Activated CD8-positive, alpha-beta memory T cell treated with anti-CD3 and anti-CD28 coated beads for 24 hours (primary cell): ENCODE results near the gene TK1.
A peak's percentile ranks its signal among the peaks of the same experiment; 100 is the strongest.
"Not testable (repeated sequence)": the region's sequence is repeated elsewhere in the genome, so short reads cannot be mapped to it uniquely, and the experiment has no call there.

Source experiments
- DNase-seq: peaks from one replicate; pipeline ENCODE4 v3.0.0-alpha.2; 2020

Gene TK1

DNA sequence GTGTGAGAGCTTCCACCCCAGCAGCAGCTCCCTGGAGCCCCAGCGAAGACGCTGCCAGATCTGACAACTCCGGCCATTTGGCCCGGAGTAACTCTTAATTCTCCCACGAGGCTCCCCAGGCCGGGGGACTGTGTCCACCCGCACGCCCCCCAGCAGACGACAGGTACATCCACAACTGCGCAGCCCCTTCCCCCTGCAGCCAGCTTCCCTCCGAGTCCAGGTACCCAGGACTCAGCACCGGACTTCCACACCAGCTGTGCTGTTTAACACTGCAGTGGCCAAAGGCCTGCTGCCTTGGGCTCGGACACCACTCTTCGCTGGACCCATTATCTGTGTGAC is 11.2 kb downstream of the TK1 start:
- DNase-seq = peak; percentile 59

DNA sequence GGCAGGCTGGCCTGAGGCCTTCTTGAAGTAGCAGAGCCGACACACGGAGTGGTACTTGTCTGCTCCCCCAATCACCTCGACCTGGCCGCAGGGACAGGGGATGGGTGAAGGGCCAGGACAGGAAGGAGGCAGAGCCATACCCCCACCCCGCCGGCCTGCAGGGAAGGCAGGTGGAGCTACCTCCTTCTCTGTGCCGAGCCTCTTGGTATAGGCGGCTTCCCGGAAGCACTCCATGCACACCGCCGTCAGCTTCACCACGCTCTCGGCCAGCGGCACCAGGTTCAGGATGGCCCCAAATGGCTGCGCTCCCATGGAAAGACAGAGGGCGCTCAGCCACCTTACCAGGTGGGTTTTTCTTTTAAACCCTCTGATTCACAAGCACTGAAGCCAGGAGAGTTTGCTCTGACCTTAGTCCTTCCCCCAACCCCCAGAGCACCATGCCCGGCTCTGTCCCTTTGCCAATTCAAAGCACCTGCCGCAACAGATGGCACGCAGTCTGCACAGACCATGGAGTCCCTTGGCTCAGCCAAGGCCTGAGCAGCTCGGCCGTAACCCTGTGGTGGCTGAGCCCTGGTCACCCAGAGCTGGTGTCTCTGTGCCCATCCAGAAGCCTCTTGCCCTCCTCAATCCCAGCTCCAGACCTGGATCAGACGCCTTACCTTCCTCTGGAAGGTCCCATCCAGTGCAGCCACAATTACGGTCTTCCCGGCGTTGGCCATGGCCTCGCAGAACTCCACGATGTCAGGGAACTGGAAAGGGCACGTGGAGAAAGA is 11.8 kb downstream of the TK1 start:
- DNase-seq = peak; percentile 58

DNA sequence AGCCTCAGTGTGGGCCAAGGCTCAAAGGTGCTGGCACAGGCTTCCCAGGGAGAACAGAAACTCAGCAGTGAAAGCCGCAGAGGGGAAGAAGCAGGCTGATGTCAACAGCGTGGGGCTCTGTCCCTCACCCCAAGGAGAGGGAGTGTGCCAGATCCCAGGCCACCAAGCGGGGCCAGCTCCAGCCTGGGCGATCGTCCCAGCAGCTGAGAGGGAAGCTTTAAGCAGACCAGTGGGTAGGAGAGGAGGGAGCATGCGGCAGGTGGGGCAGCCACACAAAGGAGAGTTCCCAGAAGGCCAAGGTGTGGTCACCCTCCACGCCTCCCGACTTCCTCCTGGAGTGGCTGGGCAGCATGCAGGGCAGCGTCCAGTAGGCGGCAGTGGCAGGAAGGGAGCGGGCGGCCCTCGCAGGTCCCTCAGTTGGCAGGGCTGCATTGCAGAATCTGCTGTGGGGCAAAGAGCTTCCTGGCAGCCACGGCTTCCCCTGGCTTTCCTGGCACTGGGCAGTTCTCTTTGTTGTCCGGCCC is 12.4 kb downstream of the TK1 start:
- peak; percentile 60 for DNase-seq

DNA sequence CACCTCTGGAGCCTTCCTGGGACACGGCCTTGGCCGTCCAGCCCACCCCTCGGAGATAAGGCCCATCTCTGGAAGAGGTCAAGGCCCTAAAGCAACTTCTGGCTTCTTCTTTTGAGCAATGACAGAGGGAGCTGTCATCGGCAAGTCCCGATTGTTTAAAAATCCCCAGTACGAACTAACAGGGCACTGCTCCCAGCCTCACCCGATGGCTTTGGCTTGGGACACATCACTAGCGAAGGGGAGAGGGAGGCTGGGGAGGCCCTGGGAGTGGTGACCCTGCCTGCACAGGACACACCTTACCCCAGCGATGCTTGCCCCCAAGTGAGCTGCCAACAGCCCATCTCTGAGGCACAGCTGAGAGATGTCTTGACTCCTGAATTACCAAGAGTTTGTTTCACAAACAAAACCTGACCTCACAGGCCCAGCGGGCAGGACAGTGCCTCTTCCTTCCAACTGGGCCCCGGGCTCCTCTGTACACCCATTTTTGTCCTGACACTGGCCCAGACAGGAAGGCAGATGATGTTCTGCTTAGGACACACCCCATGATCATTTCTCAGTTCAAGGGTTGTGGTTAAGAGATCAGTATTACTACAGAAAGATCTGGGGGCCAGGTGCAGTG is 13.6 kb downstream of the TK1 start:
- DNase-seq = peak; percentile 63

DNA sequence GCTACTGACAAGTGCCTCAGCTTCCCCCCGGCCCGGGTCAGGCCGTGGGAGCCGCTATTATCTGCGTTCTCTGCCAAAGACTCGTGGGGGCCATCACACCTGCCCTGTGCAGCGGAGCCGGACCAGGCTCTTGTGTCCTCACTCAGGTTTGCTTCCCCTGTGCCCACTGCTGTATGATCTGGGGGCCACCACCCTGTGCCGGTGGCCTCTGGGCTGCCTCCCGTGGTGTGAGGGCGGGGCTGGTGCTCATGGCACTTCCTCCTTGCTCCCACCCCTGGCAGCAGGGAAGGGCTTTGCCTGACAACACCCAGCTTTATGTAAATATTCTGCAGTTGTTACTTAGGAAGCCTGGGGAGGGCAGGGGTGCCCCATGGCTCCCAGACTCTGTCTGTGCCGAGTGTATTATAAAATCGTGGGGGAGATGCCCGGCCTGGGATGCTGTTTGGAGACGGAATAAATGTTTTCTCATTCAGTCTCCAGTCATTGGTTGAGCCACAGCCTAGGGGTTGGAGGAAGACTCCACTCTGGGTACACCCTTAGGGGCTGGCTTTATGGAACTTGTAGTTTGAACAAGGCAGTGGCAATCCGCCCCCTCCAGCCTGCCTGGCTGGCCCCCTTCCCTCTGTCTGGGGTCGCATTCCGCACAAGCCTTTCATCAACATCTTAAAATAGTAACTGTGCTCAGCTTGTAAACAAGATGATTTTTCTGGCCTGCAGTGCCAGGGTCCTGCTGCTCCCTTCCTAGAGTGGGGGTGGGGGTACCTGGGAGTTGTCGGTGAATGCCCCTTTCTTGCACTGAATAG is 14.4 kb downstream of the TK1 start:
- DNase-seq = peak; percentile 61

DNA sequence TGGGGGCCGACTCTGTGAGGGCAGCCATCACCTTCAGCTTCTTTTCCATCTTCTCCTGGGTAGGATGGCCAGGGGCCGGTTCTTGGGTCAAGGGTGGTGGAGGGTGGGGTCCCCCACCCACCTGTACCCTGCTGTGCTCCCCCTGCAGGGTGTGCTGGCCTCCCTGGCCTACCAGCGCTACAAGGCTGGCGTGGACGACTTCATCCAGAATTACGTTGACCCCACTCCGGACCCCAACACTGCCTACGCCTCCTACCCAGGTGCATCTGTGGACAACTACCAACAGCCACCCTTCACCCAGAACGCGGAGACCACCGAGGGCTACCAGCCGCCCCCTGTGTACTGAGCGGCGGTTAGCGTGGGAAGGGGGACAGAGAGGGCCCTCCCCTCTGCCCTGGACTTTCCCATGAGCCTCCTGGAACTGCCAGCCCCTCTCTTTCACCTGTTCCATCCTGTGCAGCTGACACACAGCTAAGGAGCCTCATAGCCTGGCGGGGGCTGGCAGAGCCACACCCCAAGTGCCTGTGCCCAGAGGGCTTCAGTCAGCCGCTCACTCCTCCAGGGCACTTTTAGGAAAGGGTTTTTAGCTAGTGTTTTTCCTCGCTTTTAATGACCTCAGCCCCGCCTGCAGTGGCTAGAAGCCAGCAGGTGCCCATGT is 15.1 kb downstream of the TK1 start:
- not testable (repeated sequence) for DNase-seq

DNA sequence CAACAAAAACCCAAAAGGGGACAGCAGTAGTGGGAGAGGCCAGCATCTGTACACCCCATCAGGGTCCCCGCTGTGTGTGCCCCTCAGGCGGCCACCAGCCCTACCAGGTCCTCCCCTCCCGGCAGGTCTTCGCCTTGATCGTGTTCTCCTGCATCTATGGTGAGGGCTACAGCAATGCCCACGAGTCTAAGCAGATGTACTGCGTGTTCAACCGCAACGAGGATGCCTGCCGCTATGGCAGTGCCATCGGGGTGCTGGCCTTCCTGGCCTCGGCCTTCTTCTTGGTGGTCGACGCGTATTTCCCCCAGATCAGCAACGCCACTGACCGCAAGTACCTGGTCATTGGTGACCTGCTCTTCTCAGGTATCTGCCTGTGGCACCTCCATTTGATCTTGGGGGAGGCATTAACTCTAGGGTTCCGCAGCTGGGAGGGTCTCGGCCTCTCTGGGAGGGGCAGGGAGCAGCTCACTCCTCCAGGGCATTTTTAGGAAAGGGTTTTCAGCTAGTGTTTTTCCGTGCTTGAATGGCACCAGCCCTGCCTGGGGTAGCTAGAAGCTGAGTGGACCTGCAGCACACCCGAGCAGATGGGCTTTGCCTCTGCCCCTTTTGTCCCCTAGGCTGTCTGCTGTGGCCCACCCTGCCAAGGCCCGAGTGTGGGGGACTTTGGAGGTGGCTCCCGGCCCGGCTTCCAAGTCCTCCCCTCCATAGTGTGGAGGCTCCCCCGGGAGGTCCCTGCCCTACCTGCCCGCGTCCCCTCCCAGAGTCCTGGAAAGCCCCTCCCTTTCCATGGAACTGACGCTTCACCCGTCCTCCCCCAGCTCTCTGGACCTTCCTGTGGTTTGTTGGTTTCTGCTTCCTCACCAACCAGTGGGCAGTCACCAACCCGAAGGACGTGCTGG is 15.9 kb downstream of the TK1 start:
- no peak for DNase-seq

DNA sequence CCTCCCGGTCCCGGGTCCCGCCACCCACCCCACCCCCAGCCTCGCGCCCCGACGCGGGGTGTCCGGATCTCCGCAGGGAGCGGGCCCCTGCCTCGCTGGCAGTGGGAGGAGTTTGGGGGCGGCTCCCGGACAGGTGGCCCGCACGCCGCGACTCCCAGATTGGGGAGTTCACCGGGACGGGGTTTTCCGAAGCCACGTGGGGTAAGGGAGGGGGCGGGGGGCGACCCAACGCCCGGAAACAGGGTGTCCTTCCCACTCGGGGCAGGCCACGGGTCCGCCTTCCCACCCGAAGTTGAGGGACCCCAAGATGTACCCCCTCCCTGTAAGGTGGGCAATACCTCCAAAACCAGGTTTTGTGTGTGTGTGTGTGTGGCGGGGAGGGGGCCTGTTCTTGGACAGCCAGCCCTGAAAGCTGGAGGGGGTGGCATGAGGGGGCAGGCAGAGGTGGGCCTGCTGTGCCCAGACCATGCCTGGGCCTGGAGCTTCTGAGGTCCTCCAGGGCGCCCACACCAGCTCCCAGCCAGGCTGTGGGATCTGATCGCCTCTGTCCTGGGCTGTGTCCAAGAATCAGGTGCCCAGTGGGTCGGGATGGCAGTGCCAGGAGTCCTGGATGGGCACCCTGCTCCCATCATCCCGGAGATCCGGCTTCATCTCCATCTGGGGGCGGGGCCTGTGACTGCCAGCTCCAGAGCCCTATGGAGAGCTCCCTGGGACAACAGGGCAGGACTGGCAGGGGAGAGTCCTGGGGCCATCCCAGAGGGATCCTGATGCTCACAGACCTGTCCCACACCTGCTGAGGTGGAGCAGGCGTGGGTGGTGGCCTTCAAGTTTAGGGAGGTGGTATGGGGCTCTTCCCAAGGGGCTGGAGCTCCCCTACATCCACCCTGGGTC is 17.7 kb downstream of the TK1 start:
- DNase-seq = peak; percentile 84

DNA sequence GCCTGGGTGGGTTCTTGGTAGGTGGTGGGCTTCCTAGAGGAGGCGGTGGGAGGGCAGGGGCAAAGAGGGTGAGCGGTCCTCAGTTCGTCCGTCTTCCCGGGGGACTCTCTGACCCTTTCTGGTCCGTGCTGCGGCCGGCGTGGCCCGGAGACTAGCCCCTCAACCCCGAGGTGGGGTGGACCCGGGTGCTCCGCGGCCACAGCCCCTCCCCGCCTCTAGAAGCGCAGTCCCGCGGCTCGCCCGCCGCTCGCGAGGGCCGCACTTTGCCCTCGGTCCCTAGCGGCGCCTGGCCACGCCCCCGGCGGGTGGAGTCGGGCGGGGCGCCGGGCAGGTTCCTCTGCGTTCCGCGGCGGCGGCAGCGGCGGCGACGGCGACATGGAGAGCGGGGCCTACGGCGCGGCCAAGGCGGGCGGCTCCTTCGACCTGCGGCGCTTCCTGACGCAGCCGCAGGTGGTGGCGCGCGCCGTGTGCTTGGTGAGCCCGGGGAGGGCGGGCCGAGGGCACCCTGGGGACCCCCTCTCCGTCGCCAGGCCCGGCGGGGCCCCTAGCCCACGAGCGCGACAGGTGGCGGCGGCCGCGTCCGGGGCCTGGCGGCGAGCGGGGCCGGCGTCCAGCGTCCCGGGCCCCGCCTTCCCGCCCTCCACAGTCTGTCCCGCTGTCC is 18.5 kb downstream of the TK1 start, which contains the start of gene SYNGR2:
Gene SYNGR2, plus strand, starts transcription at position 340 of the 661 bp plus-strand sequence. Its CDS starts 36 bp downstream, at position 376.
- peak; percentile 93 for DNase-seq

DNA sequence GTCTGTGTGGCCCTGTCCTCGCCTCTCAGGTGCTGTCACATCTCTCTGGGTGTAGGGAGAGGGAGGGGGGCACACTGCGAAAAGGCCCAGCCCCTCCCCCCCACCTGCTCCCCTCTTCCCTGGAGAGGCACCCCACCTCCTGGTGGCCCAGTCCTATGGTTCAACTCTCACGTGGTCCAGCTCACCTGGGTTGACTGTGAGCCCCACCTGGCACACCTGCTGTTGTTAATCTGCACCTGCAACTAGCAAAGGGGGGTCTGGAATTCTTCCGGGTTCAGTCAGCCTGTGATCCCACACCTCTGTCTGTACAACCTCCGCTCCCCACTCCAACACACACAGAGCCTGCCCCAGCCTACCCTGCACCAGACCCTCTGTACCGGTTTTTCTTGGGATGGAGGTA is 20.4 kb downstream of the TK1 start:
- no peak for DNase-seq

DNA sequence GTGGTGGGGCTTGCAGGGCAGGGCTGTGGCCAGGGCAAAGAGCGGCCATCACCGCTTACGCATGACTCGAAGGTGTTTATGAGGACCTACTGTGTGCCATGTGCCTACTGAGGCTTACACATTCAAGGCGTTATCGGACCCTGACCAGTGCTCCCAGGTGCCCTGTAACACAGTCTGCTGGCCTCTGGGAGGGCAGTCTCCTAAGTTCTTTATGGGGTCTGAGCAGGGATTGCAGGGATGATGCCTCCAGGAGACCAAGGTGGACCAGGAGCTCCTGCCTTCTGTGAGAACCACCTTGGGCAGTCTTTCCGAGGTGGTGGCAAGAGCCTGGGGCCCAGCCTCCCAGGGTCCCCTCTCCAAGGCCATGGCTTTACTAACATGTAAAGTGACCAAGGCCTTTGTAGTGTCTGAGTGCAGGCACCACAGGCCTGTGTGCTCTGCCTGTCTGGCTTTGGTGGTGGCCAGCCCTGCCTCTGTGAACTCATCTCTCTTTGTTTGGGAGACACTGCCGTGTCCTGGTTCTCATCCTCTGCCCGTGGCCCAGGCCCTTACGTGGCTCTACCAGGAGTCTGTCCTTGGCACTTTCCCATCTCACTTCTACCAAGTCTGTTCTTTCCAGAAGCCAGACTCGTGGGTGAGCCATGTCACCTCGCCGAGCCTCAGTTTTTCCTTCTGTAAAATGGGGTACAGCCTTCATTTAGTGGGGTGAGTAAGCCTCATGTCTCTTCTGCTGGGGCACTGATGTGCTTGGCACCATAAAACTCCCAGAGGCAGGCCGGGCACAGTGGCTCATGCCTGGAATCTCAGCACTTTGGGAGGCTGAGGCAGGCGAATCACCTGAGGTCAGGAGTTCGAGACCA is 21.9 kb downstream of the TK1 start:
- no peak for DNase-seq

DNA sequence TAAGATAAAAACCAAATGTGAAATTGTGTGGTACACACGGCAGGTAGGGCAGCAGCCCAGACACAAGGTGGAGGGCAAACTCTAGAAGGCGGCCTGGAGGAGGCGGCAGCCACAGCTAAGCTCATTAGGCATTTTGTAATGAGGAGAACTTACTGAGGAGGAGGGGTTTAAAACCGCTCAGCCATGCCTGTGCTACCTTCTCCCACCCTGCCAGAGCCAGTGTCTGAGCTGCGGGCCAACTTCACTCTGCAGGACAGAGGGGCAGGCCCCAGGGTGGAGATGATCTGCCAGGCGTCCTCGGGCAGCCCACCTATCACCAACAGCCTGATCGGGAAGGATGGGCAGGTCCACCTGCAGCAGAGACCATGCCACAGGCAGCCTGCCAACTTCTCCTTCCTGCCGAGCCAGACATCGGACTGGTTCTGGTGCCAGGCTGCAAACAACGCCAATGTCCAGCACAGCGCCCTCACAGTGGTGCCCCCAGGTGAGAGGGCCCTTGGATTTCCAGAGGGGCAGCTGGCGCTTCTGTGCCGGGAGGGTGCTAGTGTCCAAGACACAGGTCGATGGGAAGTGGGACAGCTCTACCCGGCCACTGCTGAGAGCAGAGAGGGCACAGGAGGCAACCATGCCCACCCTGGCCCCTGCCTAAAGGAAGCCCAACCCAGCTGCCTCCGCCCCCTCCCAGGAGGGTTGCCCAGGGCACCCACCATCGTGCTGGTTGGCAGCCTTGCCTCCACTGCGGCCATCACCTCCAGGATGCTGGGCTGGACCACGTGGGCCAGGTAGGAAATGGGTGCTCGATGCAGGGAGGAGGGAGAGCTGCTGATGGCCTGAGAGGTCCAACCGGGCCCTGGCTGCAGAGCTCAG is 22.7 kb downstream of the TK1 start:
- no peak for DNase-seq

DNA sequence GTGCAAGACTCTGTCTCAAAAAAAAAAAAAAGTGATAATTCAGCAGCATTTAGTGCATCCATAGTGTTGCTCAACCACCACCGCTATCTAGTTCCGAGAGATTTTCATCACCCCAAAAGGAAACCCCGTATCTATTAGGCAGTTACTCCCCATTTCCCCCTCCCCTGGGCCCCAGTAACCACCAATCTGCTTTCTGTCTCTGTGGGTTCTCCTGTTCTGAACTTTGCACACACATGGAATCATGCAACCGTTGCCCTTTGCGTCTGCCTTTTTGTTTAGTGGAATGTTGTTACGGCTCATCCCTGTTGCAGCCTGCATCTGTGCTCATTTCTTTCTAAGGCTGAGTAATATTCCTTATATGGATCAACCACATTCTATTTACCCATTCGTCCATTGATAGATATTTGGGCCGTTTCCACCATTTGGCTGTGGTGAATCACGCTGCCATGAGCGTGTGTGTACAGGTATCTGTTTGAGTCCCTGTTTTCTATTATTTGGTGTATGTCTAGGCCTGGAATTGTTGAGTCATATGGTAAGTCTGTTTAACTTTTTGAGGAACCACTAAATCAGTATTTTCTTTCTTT is 27.2 kb downstream of the TK1 start:
- DNase-seq = no peak

DNA sequence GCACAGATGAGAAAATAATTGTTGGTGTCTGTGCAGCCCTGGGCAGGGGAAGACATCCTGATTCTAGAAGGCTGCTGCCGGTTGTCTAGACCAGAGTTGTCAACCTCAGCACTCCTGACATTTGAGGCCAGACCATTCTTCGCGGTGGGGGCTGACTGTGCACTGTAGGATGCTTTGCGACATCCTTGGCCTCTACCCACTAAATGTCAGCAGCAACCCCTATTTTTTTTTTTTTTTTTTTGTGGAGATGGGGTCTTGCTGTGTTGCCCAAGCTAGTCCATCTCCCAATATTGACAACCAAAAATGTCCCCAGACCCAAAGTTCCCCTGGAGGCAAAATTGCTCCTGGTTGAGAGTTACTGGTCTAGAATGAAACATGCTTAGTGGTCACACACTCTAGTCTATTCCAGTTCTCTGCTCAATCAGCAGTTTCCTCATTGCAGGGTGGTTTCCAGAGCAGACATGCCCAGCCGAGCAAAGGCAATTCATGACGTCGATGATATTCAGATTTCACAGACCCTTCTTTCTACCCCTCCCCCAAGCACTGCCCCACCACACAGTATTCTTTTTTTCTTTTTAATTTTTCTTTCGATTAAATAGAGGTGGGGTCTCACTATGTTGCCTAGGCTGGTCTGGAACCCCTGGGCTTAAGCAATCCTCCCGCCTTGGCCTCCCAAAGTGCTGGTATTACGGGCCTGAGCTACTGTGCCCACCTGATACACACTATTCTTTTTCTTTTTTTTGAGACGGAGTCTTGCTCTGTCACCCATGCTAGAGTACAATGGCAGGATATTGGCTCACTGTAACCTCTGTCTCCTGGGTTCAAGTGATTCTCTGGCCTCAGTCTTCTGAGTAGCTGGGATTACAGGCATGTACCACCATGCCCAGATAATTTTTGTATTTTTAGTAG is 31.7 kb downstream of the TK1 start:
- no peak for DNase-seq

DNA sequence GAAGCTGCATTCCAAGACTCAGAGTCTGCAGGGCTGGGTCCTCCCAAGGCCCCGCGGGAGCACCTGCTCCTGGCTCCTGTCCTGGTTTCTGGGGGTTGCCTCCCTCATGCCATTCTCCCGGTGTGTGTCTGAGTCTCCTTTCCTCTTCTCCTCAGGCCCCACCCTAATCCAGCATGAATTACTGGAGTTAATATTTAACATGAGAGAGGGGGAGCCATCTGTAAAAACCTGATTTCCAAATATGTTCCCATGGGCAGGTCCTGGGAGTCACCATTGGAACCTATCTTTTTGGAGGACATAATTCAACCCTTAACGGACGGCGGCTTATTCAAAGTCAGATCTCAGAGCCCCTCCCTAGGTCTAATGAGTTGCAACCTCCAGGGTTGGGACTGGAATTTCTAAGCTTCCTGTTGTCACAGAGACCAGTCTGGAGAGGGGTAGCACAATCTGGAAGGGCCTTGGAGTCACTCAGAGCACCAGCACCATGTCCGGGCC is 35.3 kb downstream of the TK1 start:
- DNase-seq = no peak

DNA sequence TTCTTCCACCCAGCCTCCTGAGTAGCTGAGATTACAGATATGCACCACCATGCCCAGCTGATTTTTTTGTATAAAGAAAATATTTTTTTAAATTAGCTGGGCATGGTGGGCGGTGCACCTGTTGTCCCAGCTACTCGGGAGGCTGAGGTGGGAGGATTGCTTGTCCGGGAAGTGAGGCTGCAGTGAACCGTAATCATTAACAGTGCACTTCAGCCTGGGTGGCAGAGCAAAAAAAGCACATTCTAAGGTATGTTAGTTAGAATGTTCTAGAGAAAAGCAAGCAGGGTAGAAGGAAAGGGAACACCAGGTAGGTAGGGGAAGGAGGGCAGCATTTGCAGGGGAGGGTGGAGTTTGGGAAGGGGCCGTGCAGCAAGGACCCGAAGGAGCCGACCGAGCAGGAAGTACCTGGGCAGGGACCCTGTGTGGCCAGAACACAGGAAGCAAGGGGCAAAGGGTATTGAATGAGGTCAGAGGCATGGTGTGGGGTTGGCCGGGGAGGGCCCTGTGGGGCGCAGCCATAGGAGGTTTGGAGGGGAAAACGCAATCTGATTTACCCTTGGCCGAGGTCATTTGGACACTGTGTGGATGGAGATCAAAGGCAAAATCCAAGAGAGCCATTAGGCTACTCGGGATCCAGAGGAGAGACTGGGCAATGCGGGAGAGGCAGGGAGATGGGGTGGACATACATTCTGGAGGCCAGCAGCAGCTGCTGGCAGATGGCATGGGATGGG is 38.4 kb downstream of the TK1 start:
- DNase-seq = no peak
